PC-3 (cell line): ENCODE results near the gene MTM1.

Experiments used
- EZH2 ChIP-seq: fragments of 300-600 bp; sonication (generic); IDR thresholded peaks from one replicate; pipeline ENCODE4 v1.6.1; 2017; ENCODE audit warnings: antibody characterized with exemption, mild to moderate bottlenecking, low read length; ENCODE audit not compliant: unreplicated experiment
- TF ChIP-seq, protein P1 (sequence below): fragments of 300-600 bp; sonication (generic); conservative IDR thresholded peaks from 2 replicates; pipeline ENCODE4 v1.5.1; 2017; ENCODE audit warnings: antibody characterized with exemption, low read depth, mild to moderate bottlenecking, low read length

DNA sequence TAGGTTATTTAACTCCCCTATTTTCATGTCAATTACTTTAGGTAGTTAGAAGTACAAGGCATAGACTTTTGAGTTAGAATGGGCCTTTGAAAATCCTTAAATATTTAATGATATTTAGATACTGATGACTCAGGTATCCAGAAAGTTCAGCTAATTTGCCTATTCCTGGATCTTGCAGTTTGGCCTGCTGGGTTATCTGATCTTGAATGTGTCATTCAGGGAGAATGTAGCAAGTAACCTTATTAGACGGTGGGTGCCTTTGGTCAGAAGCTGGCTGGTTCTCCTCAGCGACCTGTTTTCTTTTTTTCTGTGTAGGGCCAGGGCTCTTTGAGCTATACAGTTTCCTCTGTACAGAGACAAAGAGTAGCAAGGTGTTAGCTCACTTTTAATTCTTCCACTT lies 42.0 kb downstream of the MTM1 start:
- TF ChIP-seq, protein P1, sequence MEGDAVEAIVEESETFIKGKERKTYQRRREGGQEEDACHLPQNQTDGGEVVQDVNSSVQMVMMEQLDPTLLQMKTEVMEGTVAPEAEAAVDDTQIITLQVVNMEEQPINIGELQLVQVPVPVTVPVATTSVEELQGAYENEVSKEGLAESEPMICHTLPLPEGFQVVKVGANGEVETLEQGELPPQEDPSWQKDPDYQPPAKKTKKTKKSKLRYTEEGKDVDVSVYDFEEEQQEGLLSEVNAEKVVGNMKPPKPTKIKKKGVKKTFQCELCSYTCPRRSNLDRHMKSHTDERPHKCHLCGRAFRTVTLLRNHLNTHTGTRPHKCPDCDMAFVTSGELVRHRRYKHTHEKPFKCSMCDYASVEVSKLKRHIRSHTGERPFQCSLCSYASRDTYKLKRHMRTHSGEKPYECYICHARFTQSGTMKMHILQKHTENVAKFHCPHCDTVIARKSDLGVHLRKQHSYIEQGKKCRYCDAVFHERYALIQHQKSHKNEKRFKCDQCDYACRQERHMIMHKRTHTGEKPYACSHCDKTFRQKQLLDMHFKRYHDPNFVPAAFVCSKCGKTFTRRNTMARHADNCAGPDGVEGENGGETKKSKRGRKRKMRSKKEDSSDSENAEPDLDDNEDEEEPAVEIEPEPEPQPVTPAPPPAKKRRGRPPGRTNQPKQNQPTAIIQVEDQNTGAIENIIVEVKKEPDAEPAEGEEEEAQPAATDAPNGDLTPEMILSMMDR, result no peak
- no peak for TF ChIP-seq EZH2
